Kidney (tissue), 14 donors: ENCODE data around the gene WNT6. TPM values are rescaled to one million over a fixed set of nuclear protein-coding genes. Genes with fewer than 3 reads are reported as not detected.

Source experiments
- DNase-seq, 5 donors: peaks; one replicate each; pipeline ENCODE4 v3.0.0-alpha.2; 2013 to 2020
- FAIRE-seq: peaks from 2 replicates; lab custom pipeline; 2012; peaks lifted over from hg19 to GRCh38; lab: Jason Lieb, UNC
- H3K27ac ChIP-seq, 2 donors: one replicate each; pipeline ENCODE4 v1.7.0; 2013; ENCODE audit warnings: low read depth in 2 of 2, low read length in 2 of 2, inconsistent platforms in 1 of 2
- H3K27me3 ChIP-seq: one replicate; pipeline ENCODE4 v1.7.1; 2013; ENCODE audit warnings: low read length, inconsistent platforms; ENCODE audit not compliant: control insufficient read depth, insufficient read depth
- H3K36me3 ChIP-seq, 3 donors: one replicate each; pipeline versions ENCODE4 v1.7.0 to v1.7.1; 2013; ENCODE audit warnings: low read length in 3 of 3, control low read depth in 1 of 3, inconsistent platforms in 1 of 3; ENCODE audit not compliant: insufficient read depth in 3 of 3, control insufficient read depth in 2 of 3
- H3K4me1 ChIP-seq, 3 donors: one replicate each; pipeline versions ENCODE4 v1.7.0 to v1.7.1; 2013; ENCODE audit warnings: low read length in 3 of 3, inconsistent platforms in 1 of 3, low read depth in 1 of 3; ENCODE audit not compliant: control insufficient read depth in 2 of 3, insufficient read depth in 2 of 3
- H3K4me3 ChIP-seq, 3 donors: one replicate each; pipeline versions ENCODE4 v1.7.0 to v1.8.1; 2013; ENCODE audit warnings: low read length in 3 of 3, control low read depth in 1 of 3, inconsistent platforms in 1 of 3
- H3K9ac ChIP-seq, 3 donors: one replicate each; pipeline versions ENCODE4 v1.7.0 to v1.7.1; 2013; ENCODE audit warnings: low read length in 3 of 3, control low read depth in 1 of 3, inconsistent platforms in 1 of 3
- H3K9me3 ChIP-seq, 3 donors: one replicate each; pipeline versions ENCODE4 v1.7.0 to v1.7.1; 2013; ENCODE audit warnings: low read length in 3 of 3, control low read depth in 1 of 3, inconsistent platforms in 1 of 3; ENCODE audit not compliant: control insufficient read depth in 2 of 3, insufficient read depth in 1 of 3
- intact Hi-C: fragments of 100-400 bp; cut with DNase I; formaldehyde crosslinking; loops from one replicate; pipeline ENCODE4 v1.11.1; 2022
- polyA plus RNA-seq: library from polyadenylated mRNA; stranded (reverse); fragments of 350-450 nt; fragmentation: Illumina TruSeq; extraction: RNeasy Lipid Tissue Mini Kit (QIAGEN cat#74804); gene quantifications from one replicate; pipeline ENCODE4 v1.2.3, GENCODE V29; 2014; ENCODE audit warnings: low read depth, low replicate concordance; ENCODE audit not compliant: insufficient read depth
- total RNA-seq: library from RNA; stranded (reverse); fragmentation: NEBNext Ultra II Directional; extraction: Animal tissue kit (Norgen Biotek cat#: 25700); gene quantifications from one replicate; pipeline ENCODE4 v1.2.1, GENCODE V29; 2021
- TF ChIP-seq, protein P1 (sequence below): IDR thresholded peaks from 3 replicates; pipeline ENCODE4 v1.5.1; 2012; ENCODE audit warnings: mild to moderate bottlenecking, moderate library complexity, borderline replicate concordance; ENCODE audit not compliant: insufficient read depth; ENCODE audit errors: extremely low read depth
- donor health status: control.
- donor health status: control.
- donor health status: control.
- donor health status: control.
- donor health status: control.
- donor health status: DM: yes; HTN: yes; CAD: no.
- donor health status: Normal renal cell carcinoma (clear cell type).

The WNT6 gene
- total and polyA plus RNA-seq, 2 donors from 2014 or later, result 0.57 to 0.75 TPM

DNA sequence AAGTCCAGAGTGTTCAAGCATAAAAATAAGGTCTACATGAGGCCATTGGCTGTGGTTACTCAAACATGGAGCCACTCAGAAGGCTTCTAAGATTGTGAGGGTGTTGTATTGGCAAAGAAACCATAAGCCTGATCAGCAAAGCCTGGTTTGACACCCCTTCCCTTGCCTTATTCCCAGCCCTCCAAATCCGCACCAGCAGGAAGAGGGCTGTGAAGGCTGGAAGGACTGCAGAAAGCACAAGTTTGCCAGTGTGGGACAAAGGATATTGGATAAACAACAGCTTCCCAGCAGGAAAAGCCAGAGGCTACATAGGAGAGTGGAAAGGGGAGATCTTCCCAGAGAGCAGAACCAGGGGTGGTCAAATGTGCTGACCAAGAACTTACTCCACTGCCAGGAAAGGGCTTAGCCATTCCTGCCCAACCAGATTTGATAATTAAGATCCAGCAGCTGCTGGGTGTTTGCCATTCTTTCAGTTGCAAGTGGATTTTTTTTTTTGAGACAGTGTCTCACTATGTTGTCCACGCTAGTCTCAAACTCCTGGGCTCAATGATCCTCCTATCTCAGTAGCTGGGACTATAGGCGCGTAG, 26.5 kb upstream of the WNT6 start:
- H3K9me3 ChIP-seq, result peaks cover 0 to 5% (median 0%) of the 10 kb centered on the region in 3 donors
- DNase-seq (no peak), FAIRE-seq (no peak)
- H3K9ac ChIP-seq, result no peak overlapping the region
- H3K36me3 ChIP-seq, result no peaks in the 10 kb centered on the region
- H3K27me3 ChIP-seq, result no peaks in the 10 kb centered on the region
- TF ChIP-seq, protein P1, sequence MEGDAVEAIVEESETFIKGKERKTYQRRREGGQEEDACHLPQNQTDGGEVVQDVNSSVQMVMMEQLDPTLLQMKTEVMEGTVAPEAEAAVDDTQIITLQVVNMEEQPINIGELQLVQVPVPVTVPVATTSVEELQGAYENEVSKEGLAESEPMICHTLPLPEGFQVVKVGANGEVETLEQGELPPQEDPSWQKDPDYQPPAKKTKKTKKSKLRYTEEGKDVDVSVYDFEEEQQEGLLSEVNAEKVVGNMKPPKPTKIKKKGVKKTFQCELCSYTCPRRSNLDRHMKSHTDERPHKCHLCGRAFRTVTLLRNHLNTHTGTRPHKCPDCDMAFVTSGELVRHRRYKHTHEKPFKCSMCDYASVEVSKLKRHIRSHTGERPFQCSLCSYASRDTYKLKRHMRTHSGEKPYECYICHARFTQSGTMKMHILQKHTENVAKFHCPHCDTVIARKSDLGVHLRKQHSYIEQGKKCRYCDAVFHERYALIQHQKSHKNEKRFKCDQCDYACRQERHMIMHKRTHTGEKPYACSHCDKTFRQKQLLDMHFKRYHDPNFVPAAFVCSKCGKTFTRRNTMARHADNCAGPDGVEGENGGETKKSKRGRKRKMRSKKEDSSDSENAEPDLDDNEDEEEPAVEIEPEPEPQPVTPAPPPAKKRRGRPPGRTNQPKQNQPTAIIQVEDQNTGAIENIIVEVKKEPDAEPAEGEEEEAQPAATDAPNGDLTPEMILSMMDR, result no peak
- H3K4me3 ChIP-seq, result no peak overlapping the region
- intact Hi-C loops, result no loop called here
- H3K27ac ChIP-seq, result no peak overlapping the region
- peaks cover 0 to 2% (median 0%) of the 10 kb centered on the region in 3 donors for H3K4me1 ChIP-seq

DNA sequence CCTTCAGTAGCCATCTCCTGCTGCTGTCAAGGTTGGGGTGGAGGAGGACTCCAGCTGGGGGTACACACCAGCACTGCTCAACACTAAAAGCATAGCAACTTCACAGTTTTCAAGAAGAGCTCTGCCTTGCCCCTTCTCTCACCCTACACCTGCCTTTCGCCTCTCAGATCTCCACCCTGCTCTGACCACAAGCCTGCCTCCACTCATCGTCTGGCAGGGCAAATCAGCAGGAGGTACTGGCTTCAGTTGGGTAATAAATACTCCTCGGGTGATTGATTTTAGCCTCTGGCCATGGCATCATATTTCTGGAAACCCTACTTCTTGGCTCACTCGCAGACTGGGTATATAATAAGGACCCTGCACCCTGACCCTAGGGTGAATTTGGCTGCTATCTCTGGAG, 24.9 kb upstream of the WNT6 start:
- DNase-seq (no peak), FAIRE-seq (no peak)
- TF ChIP-seq, protein P1, result no peak
- H3K27ac ChIP-seq, result no peak overlapping the region
- no peaks in the 10 kb centered on the region for H3K36me3 ChIP-seq
- H3K9ac ChIP-seq, result no peak overlapping the region
- peaks cover 0 to 2% (median 0%) of the 10 kb centered on the region in 3 donors for H3K4me1 ChIP-seq
- H3K4me3 ChIP-seq, result no peak overlapping the region
- intact Hi-C loops, result no loop called here
- H3K27me3 ChIP-seq, result no peaks in the 10 kb centered on the region
- H3K9me3 ChIP-seq, result peaks cover 0 to 5% (median 0%) of the 10 kb centered on the region in 3 donors

DNA sequence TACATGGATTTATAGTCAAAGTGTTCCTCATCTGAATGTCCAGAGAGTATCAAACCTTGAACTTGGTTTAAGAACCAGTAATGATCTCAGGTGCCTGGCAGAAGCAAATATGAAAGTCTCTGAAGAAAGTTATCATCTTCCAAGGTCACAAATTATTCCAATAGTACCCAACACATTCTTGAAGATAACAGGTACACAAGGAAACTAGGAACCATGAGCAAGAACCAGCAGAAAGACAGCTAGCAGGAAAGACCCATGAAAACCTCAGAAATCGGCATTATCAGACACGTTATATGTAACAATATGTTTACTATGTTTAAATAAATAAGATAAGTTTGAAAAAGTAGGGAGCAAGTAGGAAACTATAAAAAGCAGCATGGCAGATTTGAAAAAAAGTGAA, 22.1 kb upstream of the WNT6 start:
- TF ChIP-seq, protein P1, result no peak
- Histone ChIP-seq H3K9ac (no peak overlapping the region), H3K9me3 (peaks cover 0 to 5% (median 0%) of the 10 kb centered on the region in 3 donors), H3K36me3 (no peaks in the 10 kb centered on the region), H3K27ac (no peak overlapping the region), H3K4me3 (no peak overlapping the region), H3K27me3 (no peaks in the 10 kb centered on the region), H3K4me1 (peaks cover 0 to 2% (median 0%) of the 10 kb centered on the region in 3 donors)
- DNase-seq, result no peak
- intact Hi-C loops, result no loop called here
- FAIRE-seq, result no peak
